ENCODE data around the gene GPNMB.

Gene GPNMB

GRCh38 chr7:23230641-23231101 lies 15.9 kb upstream of the GPNMB start:
- no peak for DNase-seq (ENCODE audit: low read depth in 2 of 2)

- DNase-seq (ENCODE audit: low read depth in 2 of 2) = no peak
Measured at GRCh38 chr7:23232966-23233365, 13.6 kb upstream of the GPNMB start.

GRCh38 chr7:23234569-23235296 lies 11.8 kb upstream of the GPNMB start:
- no peak for DNase-seq (ENCODE audit: low read depth in 2 of 2)

- DNase-seq (ENCODE audit: low read depth in 2 of 2) = no peak
Measured at GRCh38 chr7:23235813-23236221, 10.8 kb upstream of the GPNMB start.

GRCh38 chr7:23237000-23237399 lies 9.6 kb upstream of the GPNMB start:
- no peak for DNase-seq (ENCODE audit: low read depth in 2 of 2)

GRCh38 chr7:23238983-23239652 lies 7.5 kb upstream of the GPNMB start:
- no peak for DNase-seq (ENCODE audit: low read depth in 2 of 2)

- no peak for DNase-seq (ENCODE audit: low read depth in 2 of 2)
Measured at GRCh38 chr7:23239698-23240097, 6.9 kb upstream of the GPNMB start.

GRCh38 chr7:23242321-23242720 lies 4.3 kb upstream of the GPNMB start:
- no peak for DNase-seq (ENCODE audit: low read depth in 2 of 2)

- DNase-seq (ENCODE audit: low read depth in 2 of 2) = no peak
Measured at GRCh38 chr7:23242935-23243334, 3.6 kb upstream of the GPNMB start.

GRCh38 chr7:23247046-23247602 lies 549 bp downstream of the GPNMB start:
- DNase-seq (ENCODE audit: low read depth in 2 of 2) = no peak

GRCh38 chr7:23247603-23248335 lies 1.2 kb downstream of the GPNMB start:
- no peak for DNase-seq (ENCODE audit: low read depth in 2 of 2)

GRCh38 chr7:23249486-23249885 lies 2.9 kb downstream of the GPNMB start:
- DNase-seq (ENCODE audit: low read depth in 2 of 2) = no peak

GRCh38 chr7:23254051-23254681 lies 7.6 kb downstream of the GPNMB start:
- DNase-seq (ENCODE audit: low read depth in 2 of 2) = no peak

GRCh38 chr7:23256731-23257130 lies 10.2 kb downstream of the GPNMB start:
- DNase-seq (ENCODE audit: low read depth in 2 of 2) = no peak

GRCh38 chr7:23260371-23260770 lies 13.8 kb downstream of the GPNMB start:
- no peak for DNase-seq (ENCODE audit: low read depth in 2 of 2)

GRCh38 chr7:23261843-23262452 lies 15.4 kb downstream of the GPNMB start:
- peak; percentile 37 to 44 for DNase-seq (ENCODE audit: low read depth in 2 of 2)

- no peak for DNase-seq (ENCODE audit: low read depth in 2 of 2)
Measured at GRCh38 chr7:23264916-23265458, 18.4 kb downstream of the GPNMB start.

- DNase-seq (ENCODE audit: low read depth in 2 of 2) = no peak
Measured at GRCh38 chr7:23266918-23267317, 20.3 kb downstream of the GPNMB start.

- DNase-seq (ENCODE audit: low read depth in 2 of 2) = no peak
Measured at GRCh38 chr7:23267357-23267756, 20.8 kb downstream of the GPNMB start.

- DNase-seq (ENCODE audit: low read depth in 2 of 2) = no peak
Measured at GRCh38 chr7:23268167-23268566, 21.6 kb downstream of the GPNMB start.

GRCh38 chr7:23268746-23269145 lies 22.2 kb downstream of the GPNMB start:
- no peak for DNase-seq (ENCODE audit: low read depth in 2 of 2)
